Thoracic aorta (tissue), 2 donors: ENCODE results near the gene ADRA2C. TPM values are rescaled to one million over a fixed set of nuclear protein-coding genes. Genes with fewer than 3 reads are reported as not detected.

Experiments used
- ATAC-seq: fragments of 150-250 bp; one replicate; pipeline ENCODE4 v1.8.0; 2017; ENCODE audit warnings: low read depth; ENCODE audit not compliant: insufficient number of reproducible peaks, low FRiP score
- DNase-seq: peaks from one replicate; pipeline ENCODE4 v3.0.0-alpha.2; 2020; ENCODE audit warnings: low spot score
- H3K27ac ChIP-seq, 2 donors: fragments of 200-600 bp; sonication (generic); 1 replicate in 1 of 2; 2 replicates in 1 of 2; pipeline ENCODE4 v1.5.1; 2016; ENCODE audit warnings: mild to moderate bottlenecking in 2 of 2, moderate library complexity in 2 of 2
- H3K27me3 ChIP-seq: fragments of 200-600 bp; sonication (generic); replicated peaks from 2 replicates; pipeline ENCODE4 v1.6.0; 2016; ENCODE audit warnings: mild to moderate bottlenecking; ENCODE audit not compliant: insufficient read depth
- H3K36me3 ChIP-seq: fragments of 200-600 bp; sonication (generic); one replicate; pipeline ENCODE4 v1.5.1; 2016
- H3K4me1 ChIP-seq, 2 donors: fragments of 200-600 bp; sonication (generic); 1 replicate in 1 of 2; 2 replicates in 1 of 2; pipeline versions ENCODE4 v1.5.1 to v1.6.0; 2016; ENCODE audit warnings: low read depth in 2 of 2, mild to moderate bottlenecking in 1 of 2; ENCODE audit not compliant: control insufficient read depth in 1 of 2
- H3K4me3 ChIP-seq: fragments of 200-600 bp; sonication (generic); 2 replicates; pipeline ENCODE4 v1.5.1; 2016; ENCODE audit warnings: mild to moderate bottlenecking
- H3K9me3 ChIP-seq: fragments of 200-600 bp; sonication (generic); 2 replicates; pipeline ENCODE4 v1.5.1; 2016
- total RNA-seq, 2 donors: library from RNA; depleted of rRNA; stranded (reverse); fragments of >200 nt; gene quantifications; one replicate each; pipeline versions ENCODE4 v1.1.0 to v1.2.3, GENCODE V29; 2016
- TF ChIP-seq, protein P1 (sequence below): fragments of 200-600 bp; sonication (generic); IDR thresholded peaks from one replicate; pipeline ENCODE4 v1.5.1; 2019; ENCODE audit warnings: antibody characterized with exemption

ADRA2C gene
- total RNA-seq, 2 donors from 2014 or later, result 105 to 232 TPM

DNA sequence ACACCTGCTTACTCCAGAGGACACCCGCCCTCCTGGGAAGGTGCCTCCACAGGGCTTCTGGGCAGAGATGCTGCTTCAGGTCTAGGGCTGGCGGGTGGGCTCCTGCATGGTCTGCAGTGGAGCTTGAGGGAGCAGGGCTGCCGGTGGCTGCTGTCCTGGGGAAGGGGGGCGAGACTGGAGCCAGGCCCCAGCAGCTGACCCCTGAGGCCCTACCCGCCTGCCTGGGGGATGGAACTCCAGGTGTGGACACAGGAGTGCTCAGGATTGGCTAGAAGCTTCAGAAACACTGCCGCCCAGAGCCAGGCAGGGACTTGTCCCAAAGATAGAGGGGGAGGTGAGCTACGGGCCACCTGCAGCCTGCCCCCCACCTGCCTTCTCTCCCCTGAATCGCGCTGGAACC is 33.0 kb upstream of the ADRA2C start:
- H3K4me3 ChIP-seq, result no peak overlapping the region
- TF ChIP-seq, protein P1, sequence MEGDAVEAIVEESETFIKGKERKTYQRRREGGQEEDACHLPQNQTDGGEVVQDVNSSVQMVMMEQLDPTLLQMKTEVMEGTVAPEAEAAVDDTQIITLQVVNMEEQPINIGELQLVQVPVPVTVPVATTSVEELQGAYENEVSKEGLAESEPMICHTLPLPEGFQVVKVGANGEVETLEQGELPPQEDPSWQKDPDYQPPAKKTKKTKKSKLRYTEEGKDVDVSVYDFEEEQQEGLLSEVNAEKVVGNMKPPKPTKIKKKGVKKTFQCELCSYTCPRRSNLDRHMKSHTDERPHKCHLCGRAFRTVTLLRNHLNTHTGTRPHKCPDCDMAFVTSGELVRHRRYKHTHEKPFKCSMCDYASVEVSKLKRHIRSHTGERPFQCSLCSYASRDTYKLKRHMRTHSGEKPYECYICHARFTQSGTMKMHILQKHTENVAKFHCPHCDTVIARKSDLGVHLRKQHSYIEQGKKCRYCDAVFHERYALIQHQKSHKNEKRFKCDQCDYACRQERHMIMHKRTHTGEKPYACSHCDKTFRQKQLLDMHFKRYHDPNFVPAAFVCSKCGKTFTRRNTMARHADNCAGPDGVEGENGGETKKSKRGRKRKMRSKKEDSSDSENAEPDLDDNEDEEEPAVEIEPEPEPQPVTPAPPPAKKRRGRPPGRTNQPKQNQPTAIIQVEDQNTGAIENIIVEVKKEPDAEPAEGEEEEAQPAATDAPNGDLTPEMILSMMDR, result no peak
- no peaks in the 10 kb centered on the region for H3K36me3 ChIP-seq
- peaks cover 11 to 28% of the 10 kb centered on the region in 2 donors for H3K4me1 ChIP-seq
- H3K9me3 ChIP-seq, result no peaks in the 10 kb centered on the region
- no peak for ATAC-seq
- H3K27ac ChIP-seq, result no peak overlapping the region
- no peak for DNase-seq
- no peaks in the 10 kb centered on the region for H3K27me3 ChIP-seq

DNA sequence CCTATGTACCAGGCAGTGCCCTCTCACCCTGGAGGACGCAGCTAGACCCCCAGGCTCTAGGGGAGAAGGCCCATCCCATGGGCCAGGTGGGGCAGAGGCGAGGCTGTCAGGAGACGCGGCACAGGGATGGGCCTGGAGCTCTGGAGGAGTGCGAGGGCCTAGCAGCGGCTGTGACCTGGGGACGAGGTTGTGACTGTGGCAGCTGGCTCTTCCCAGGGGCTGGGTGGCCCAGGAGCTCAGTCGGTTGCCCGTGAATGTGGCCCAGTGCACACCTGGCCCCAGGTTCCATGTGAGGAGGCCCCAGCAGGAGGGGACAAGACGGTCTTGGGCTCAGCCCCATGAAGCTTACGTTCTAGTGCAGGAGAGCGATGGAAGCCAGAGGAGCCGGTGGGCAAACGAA is 31.0 kb upstream of the ADRA2C start:
- TF ChIP-seq, protein P1, result no peak
- no peak overlapping the region for H3K4me3 ChIP-seq
- no peaks in the 10 kb centered on the region for H3K27me3 ChIP-seq
- H3K9me3 ChIP-seq, result no peaks in the 10 kb centered on the region
- DNase-seq, result no peak
- H3K36me3 ChIP-seq, result no peaks in the 10 kb centered on the region
- no peak overlapping the region for H3K27ac ChIP-seq
- H3K4me1 ChIP-seq, result peaks cover 0 to 9% of the 10 kb centered on the region in 2 donors
- ATAC-seq, result no peak

DNA sequence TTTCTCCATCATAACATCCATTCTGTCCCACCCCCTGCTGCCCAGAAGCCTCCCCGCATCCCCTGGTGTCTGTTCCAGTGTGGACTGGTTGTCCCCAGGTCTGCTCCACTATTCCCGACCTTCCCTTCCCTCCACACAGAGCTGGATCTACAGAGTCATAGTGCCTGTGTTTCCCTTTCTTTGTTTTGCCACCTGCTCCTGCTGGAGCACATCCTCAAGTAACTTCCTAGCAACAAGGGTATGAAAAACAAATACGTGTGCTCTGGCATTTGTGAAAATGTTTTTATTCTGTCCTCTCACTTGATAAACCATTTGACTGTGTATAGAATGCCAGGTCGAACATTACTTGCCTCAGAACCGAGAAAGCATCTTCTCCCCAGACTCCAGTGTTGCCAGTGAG is 29.9 kb upstream of the ADRA2C start:
- ATAC-seq (no peak), DNase-seq (no peak)
- Histone ChIP-seq H3K4me1 (peaks cover 0 to 9% of the 10 kb centered on the region in 2 donors), H3K27me3 (no peaks in the 10 kb centered on the region), H3K27ac (no peak overlapping the region), H3K4me3 (no peak overlapping the region), H3K36me3 (no peaks in the 10 kb centered on the region), H3K9me3 (no peaks in the 10 kb centered on the region)
- TF ChIP-seq, protein P1, result no peak

DNA sequence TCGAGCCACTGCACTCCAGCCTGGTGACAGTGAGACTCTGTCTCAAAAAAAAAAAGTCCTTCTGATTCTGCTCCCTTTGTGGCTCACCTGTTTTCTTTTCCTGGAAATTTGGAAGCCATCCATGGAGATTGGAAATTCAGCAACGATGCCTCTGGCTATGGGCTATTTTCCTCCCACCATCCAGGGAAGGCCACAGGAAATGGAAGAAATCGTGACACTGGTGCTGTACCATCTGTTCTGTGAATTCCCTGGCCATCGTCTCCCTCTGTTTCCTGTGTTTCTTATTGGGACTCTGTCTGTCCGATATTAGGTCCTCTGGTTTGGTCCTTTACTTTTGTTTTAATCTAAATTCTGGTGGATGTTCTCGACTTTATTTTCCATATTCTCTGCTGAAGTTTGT is 29.4 kb upstream of the ADRA2C start:
- TF ChIP-seq, protein P1, result no peak
- Histone ChIP-seq H3K4me1 (peaks cover 0 to 9% of the 10 kb centered on the region in 2 donors), H3K36me3 (no peaks in the 10 kb centered on the region), H3K27me3 (no peaks in the 10 kb centered on the region), H3K4me3 (no peak overlapping the region), H3K9me3 (no peaks in the 10 kb centered on the region), H3K27ac (no peak overlapping the region)
- ATAC-seq, result no peak
- DNase-seq, result no peak

DNA sequence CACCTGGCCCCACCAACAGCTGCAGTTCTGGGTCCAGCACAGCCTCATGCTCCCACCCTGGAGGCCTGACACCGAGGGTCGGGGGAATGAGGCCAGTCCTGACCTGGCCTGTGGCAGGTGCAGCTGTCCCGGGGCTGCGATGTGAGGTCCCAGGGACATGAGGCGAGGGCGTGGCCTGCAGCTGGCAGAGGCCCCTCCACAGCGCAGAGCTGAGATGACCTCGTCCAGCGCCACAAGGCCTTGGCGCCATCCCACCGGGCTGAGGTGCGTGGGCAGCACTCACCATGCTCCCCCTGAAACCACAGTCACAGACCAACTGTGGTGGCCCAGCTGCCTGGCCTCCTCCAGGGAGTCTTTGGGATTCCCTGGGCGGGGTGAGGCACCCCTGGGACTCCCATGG is 26.6 kb upstream of the ADRA2C start:
- Histone ChIP-seq H3K4me1 (peaks cover 2 to 20% of the 10 kb centered on the region in 2 donors), H3K9me3 (no peaks in the 10 kb centered on the region), H3K27me3 (no peaks in the 10 kb centered on the region), H3K27ac (no peak overlapping the region), H3K4me3 (no peak overlapping the region), H3K36me3 (no peaks in the 10 kb centered on the region)
- TF ChIP-seq, protein P1, result no peak
- DNase-seq (no peak), ATAC-seq (no peak)
